NCI-H2171 treated with DMSO at 0.1 percent for 48 hours (cell line): ENCODE measurements around the gene REG4.

Experiments used
- DNase-seq: peaks from one replicate; lab custom pipeline; 2025; lab: John Stamatoyannopoulos, UW

REG4 gene

GRCh38 chr1:119779869-119780356 lies 31.3 kb downstream of the REG4 start:
- DNase-seq, result no peak

GRCh38 chr1:119778886-119779560 lies 32.2 kb downstream of the REG4 start:
- DNase-seq, result no peak

- DNase-seq, result no peak
Measured at GRCh38 chr1:119778359-119778758, 32.9 kb downstream of the REG4 start.

- no peak for DNase-seq
Measured at GRCh38 chr1:119774746-119775490, 36.3 kb downstream of the REG4 start.

GRCh38 chr1:119773711-119774241 lies 37.5 kb downstream of the REG4 start:
- no peak for DNase-seq

GRCh38 chr1:119772298-119772697 lies 39.0 kb downstream of the REG4 start:
- no peak for DNase-seq

- DNase-seq, result no peak
Measured at GRCh38 chr1:119771770-119772169, 39.5 kb downstream of the REG4 start.

- no peak for DNase-seq
Measured at GRCh38 chr1:119771016-119771415, 40.2 kb downstream of the REG4 start.

- DNase-seq, result no peak
Measured at GRCh38 chr1:119768778-119769177, 42.5 kb downstream of the REG4 start, which contains the start of gene HMGCS2. TSS of gene HMGCS2 (minus strand) at chr1:119768905. CDS start at chr1:119768844, 61 bp downstream.

GRCh38 chr1:119767486-119767885 lies 43.8 kb downstream of the REG4 start:
- no peak for DNase-seq

GRCh38 chr1:119766374-119766794 lies 44.9 kb downstream of the REG4 start:
- no peak for DNase-seq

GRCh38 chr1:119764220-119764619 lies 47.0 kb downstream of the REG4 start:
- no peak for DNase-seq

GRCh38 chr1:119762953-119763352 lies 48.3 kb downstream of the REG4 start:
- DNase-seq, result no peak

- no peak for DNase-seq
Measured at GRCh38 chr1:119762409-119762808, 48.9 kb downstream of the REG4 start.

GRCh38 chr1:119758584-119758983 lies 52.7 kb downstream of the REG4 start:
- no peak for DNase-seq

GRCh38 chr1:119752592-119752991 lies 58.7 kb downstream of the REG4 start:
- no peak for DNase-seq

GRCh38 chr1:119748040-119748439 lies 63.2 kb downstream of the REG4 start:
- no peak for DNase-seq

GRCh38 chr1:119747451-119747850 lies 63.8 kb downstream of the REG4 start:
- no peak for DNase-seq

- no peak for DNase-seq
Measured at GRCh38 chr1:119745034-119745433, 66.2 kb downstream of the REG4 start.

- DNase-seq, result no peak
Measured at GRCh38 chr1:119744598-119744942, 66.7 kb downstream of the REG4 start.
